Muscle layer of colon (tissue), 2 donors: ENCODE data around the gene H1-8.

Experiments
- H3K27ac ChIP-seq: one replicate; pipeline ENCODE4 v1.7.0; 2013; ENCODE audit warnings: low read depth, mild to moderate bottlenecking, low read length, moderate library complexity
- H3K27me3 ChIP-seq, 2 donors: one replicate each; pipeline ENCODE4 v1.7.0; 2013; ENCODE audit warnings: low read length in 2 of 2, mild to moderate bottlenecking in 2 of 2; ENCODE audit not compliant: insufficient read depth in 2 of 2, control insufficient read depth in 1 of 2
- H3K36me3 ChIP-seq: one replicate; pipeline ENCODE4 v1.7.0; 2013; ENCODE audit warnings: mild to moderate bottlenecking, low read length; ENCODE audit not compliant: insufficient read depth
- H3K4me1 ChIP-seq: one replicate; pipeline ENCODE4 v1.7.0; 2013; ENCODE audit warnings: mild to moderate bottlenecking, low read length; ENCODE audit not compliant: insufficient read depth
- H3K4me3 ChIP-seq, 2 donors: one replicate each; pipeline ENCODE4 v1.7.0; 2013; ENCODE audit warnings: low read length in 2 of 2, low read depth in 1 of 2, mild to moderate bottlenecking in 1 of 2, moderate library complexity in 1 of 2
- H3K9ac ChIP-seq: one replicate; pipeline ENCODE4 v1.7.0; 2013; ENCODE audit warnings: low read length
- H3K9me3 ChIP-seq: one replicate; pipeline ENCODE4 v1.7.0; 2013; ENCODE audit warnings: mild to moderate bottlenecking, low read length
- donor health status: abdominal sarcoma.
- donor health status: Adenocarcinoma of cecum.

Gene H1-8

DNA sequence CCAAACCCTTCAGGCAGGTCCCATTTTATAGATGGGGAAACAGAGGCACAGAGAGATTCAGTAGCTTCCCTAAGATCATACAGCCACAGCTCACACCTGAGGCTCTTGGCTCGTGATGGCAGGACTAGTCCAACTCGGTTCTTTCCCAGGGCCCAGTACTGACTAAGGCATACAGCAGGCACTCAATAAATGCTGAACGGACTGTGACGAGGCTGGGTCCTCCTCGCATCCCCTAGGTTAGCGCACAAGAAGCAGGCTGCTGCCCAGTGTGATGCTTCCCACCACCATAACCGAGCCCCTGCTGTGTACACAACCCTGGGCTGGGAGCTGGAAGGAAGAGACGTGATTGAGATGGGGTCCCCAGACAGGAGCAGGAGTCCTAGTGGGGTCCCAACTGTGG, 38.6 kb downstream of the H1-8 start:
- Histone ChIP-seq H3K27me3 (no peaks in the 10 kb centered on the region), H3K4me1 (peaks cover 3% of the 10 kb centered on the region), H3K9ac (no peak overlapping the region), H3K9me3 (no peaks in the 10 kb centered on the region), H3K36me3 (peaks cover 12% of the 10 kb centered on the region), H3K4me3 (no peak overlapping the region), H3K27ac (no peak overlapping the region)

DNA sequence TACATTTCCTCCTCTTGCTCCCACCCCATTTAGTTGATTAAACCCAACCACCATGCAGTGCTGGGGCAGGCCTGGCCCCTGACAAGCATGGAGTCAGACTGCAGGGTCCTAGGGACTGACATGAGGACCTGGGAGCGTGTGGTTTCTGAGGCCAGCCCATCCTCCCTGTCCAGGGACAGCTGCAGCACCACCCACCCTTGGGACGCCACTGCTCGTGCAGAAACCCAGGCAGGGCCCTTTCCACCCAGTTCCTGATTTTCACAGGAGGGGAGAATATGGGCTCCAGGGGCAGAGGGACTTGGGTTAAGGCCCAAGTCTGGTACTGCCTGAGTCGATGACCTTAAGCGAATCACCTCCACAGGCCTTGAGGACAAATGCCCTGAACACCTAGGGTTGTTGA, 39.8 kb downstream of the H1-8 start:
- peaks cover 15% of the 10 kb centered on the region for H3K4me1 ChIP-seq
- H3K36me3 ChIP-seq = peaks cover 16% of the 10 kb centered on the region
- H3K9me3 ChIP-seq = no peaks in the 10 kb centered on the region
- H3K9ac ChIP-seq = no peak overlapping the region
- no peak overlapping the region for H3K27ac ChIP-seq
- H3K27me3 ChIP-seq = no peaks in the 10 kb centered on the region
- no peak overlapping the region for H3K4me3 ChIP-seq

DNA sequence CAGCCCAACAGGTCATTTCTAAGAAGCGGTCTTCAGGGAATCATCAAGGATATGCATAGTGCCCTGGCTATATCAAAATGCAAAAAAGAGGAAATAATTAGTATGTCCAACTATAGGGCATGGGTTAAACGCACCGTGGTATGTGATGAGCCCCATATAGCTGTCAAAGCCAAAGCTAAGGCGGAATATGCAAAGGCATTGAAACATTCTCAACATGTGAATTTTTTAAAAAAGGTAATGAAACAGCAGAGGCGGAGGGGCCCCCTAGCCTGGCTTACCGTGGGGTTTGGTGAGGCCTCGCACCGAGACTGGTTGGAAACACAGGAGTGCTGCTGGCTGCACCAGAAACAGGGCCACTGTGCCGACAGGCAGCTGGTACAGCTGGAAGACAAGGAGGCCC, 40.3 kb downstream of the H1-8 start:
- H3K4me3 ChIP-seq = no peak overlapping the region
- H3K27ac ChIP-seq = no peak overlapping the region
- no peak overlapping the region for H3K9ac ChIP-seq
- H3K9me3 ChIP-seq = no peaks in the 10 kb centered on the region
- peaks cover 15% of the 10 kb centered on the region for H3K4me1 ChIP-seq
- no peaks in the 10 kb centered on the region for H3K27me3 ChIP-seq
- H3K36me3 ChIP-seq = peaks cover 16% of the 10 kb centered on the region

DNA sequence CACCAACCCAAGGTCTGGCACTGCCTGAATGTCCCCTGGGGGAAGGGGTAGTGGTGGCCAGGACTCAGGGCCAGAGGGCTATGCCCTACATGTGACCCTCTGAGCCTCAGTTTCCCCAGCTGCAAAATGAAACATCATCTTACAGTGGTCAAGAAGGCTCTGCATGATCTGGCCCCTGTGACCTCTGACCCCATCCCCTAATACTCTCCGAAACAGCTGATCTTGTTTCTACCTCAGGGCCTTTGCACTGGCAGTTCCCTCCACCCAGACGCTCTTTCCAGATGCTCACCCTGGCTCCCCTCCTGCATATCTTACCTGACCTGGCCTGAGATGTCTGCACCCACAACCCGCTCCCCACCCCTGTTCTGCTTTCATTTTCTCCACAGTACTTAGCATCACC, 41.7 kb downstream of the H1-8 start:
- Histone ChIP-seq H3K4me3 (no peak overlapping the region), H3K36me3 (peaks cover 16% of the 10 kb centered on the region), H3K27ac (no peak overlapping the region), H3K4me1 (peaks cover 15% of the 10 kb centered on the region), H3K9me3 (no peaks in the 10 kb centered on the region), H3K9ac (no peak overlapping the region), H3K27me3 (no peaks in the 10 kb centered on the region)

DNA sequence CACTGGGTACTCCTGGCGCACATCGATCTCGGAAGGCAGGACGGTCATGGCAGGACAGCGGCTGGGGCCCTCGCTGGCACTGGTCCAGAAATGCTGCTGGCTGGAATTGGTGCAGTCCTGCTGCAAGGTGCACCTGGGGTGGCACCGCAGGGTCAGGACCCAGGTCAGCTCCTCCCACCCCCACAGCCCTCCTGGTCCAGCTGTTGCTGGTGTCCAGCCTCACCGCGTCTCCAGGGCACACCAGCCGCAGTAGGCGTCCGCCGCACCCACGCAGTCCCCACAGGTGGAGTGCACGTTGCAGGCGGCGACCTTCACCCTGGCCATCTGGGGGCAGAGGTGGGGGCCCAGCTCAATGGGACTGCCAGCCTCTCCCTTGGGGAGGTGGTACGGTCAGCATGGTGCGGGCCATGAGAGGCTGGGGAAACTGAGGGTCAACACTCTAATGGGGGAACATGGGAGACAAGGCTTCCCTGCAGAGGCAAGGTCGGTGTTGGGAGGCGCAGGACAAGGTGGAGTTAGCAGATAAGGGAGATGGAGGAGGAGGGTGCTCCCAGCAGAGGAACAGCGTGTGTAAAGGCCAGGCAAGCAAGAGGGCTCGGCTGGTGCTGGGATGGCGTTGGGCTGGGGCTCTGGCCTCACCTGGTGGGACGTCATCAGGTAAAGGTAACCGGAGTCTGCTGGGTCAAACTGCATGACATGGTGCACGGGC, 43.1 kb downstream of the H1-8 start:
- Histone ChIP-seq H3K27ac (no peak overlapping the region), H3K27me3 (no peaks in the 10 kb centered on the region), H3K36me3 (peaks cover 16% of the 10 kb centered on the region), H3K9me3 (no peaks in the 10 kb centered on the region), H3K4me3 (no peak overlapping the region), H3K4me1 (peaks cover 15% of the 10 kb centered on the region), H3K9ac (no peak overlapping the region)

DNA sequence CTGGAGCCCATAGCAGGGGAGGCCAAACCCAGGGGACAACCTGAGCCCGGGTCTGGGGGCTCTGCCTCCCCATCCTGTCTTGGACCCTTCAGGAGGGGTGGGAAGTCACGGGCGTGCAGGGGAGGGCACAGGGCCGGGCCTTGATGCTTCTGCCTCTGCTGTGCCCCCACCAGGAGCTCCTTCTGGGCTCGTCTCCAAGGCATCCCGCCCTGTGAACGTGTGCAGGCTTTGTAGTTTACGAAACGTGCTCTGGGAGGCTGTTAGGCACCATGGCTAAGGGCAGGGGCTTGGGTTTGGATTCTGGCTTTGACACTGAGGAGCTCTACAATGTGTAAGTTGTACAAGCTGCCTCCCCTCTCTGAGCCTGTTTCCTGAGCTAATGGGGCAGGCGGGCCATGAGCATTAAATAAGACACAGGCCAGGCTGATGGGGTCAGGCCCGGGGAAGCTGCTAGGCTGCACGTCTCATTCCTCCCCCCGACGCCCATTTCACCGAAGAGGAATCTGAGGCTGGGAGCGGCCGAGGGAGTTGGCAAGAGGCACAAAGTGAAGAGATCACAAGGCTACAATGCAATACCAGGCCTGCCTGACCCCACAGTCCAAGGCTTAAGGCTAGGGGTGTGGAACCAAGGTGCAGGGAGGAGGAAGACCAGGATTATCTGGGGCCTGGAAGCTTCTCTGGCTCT, 43.9 kb downstream of the H1-8 start:
- peaks cover 15% of the 10 kb centered on the region for H3K4me1 ChIP-seq
- no peaks in the 10 kb centered on the region for H3K9me3 ChIP-seq
- no peak overlapping the region for H3K4me3 ChIP-seq
- H3K27ac ChIP-seq = no peak overlapping the region
- H3K36me3 ChIP-seq = peaks cover 16% of the 10 kb centered on the region
- no peak overlapping the region for H3K9ac ChIP-seq
- H3K27me3 ChIP-seq = no peaks in the 10 kb centered on the region

DNA sequence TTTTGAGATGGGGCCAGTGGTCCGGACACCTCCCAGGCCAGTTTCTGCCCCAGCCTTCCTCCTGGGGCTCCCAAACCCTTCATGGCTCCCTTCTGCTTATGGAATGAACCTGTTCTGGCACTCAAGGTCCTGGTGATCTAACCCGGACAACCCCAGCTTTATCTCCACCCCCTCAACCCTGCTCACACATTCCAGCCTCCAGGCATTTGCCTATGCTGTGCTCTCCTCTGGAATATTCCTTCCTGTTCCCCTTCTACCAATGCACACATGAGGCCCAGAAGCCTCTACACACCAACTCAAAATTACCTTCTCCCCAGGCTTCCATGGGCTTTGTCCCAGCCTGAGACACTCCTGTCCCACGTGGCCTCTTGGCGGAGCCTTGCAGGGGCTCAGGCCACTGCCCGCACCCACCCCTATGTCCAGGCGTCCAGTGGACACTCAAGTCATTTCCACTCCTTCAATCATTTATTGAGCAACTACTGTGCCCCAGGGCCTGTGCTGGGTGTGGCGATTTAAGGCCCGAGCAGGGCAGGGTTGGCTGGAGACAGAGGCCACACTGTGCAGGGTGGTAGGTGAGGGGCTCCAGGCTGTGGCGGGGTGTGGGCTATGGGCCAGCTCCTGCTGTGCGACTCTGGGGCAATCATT, 44.7 kb downstream of the H1-8 start:
- Histone ChIP-seq H3K27me3 (no peaks in the 10 kb centered on the region), H3K9ac (no peak overlapping the region), H3K27ac (no peak overlapping the region), H3K9me3 (no peaks in the 10 kb centered on the region), H3K36me3 (peaks cover 16% of the 10 kb centered on the region), H3K4me3 (no peak overlapping the region), H3K4me1 (peaks cover 15% of the 10 kb centered on the region)

DNA sequence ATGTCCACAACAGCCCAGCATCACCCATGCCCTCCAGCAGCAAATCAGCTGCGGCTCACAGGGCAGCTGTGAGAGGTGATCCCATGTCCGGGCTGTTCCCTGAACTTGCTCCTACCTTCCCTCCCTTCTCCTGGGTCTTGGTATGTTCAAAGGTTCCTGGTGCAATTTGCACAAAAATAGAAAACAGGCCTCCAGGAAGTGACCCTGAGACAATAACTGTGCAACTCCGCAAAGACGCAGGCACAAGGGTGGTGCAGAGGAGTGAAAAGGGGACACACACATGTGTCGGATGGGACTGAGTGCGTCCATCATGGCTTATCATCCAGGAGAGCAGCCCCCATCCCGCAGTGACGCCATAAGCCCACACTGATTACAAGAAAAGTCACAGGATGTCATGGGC, 47.2 kb downstream of the H1-8 start:
- Histone ChIP-seq H3K4me3 (no peak overlapping the region), H3K36me3 (peaks cover 6% of the 10 kb centered on the region), H3K4me1 (peaks cover 40% of the 10 kb centered on the region), H3K9me3 (no peaks in the 10 kb centered on the region), H3K27ac (no peak overlapping the region), H3K27me3 (no peaks in the 10 kb centered on the region), H3K9ac (no peak overlapping the region)

DNA sequence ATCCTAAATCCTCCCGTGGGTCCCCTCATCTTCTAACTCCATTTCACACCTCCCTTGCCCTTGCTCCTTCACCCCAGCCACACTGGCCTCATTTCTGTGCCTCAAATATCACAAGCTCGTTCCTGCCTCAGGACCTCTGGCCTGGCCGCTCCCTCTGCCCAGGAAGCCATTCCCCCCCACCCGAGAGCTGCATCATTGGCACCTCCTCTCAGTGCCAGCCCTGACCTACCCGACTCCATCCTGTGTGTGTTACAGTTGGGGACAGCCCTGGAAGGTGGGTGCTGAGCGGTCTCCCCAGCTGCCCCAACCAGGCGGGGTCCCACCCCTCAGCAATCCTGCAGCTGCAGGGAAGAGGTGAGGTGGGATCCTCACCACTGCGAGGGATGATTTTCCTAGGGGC, 49.0 kb downstream of the H1-8 start:
- H3K27ac ChIP-seq = peak overlapping the region; percentile 42
- H3K27me3 ChIP-seq = no peaks in the 10 kb centered on the region
- H3K4me1 ChIP-seq = peaks cover 51% of the 10 kb centered on the region
- H3K9ac ChIP-seq = no peak overlapping the region
- peaks cover 4% of the 10 kb centered on the region for H3K36me3 ChIP-seq
- H3K9me3 ChIP-seq = no peaks in the 10 kb centered on the region
- H3K4me3 ChIP-seq = no peak overlapping the region

DNA sequence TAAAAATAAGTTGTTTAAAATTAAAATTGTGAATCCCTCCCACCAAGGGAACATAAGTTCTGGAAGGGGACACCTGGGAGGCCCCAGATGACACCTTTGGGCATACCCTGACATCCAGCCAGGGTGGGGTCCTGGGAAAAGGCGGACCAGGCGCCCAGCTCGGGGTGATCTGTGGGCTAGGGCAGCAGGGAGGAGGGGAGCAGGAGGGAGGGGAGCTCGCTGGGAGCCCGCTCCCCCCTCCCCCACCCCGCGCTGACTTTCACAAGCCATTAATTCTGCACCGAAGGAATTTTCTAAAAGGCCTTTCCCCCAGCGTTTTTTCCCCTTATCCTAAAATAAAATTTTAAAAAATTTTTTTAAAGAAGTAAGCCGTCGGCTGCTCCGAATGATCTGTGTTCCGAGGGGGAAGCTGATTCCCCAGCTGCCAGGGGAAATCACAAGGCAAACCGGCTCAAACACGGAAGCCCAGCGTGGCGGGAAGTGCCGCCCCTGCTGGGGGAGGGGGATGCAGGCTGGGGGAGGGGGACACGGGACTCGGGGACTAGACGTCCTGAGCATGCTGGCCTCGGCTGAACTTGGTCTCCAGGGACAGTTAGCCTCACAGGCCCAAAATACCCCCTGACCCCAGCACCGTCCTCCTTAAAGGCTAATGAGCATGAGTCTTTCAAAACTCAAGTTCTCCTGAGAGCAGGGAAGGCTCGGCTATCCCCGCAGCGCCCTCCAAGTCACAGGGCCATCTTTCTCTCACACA, 49.6 kb downstream of the H1-8 start:
- H3K9ac ChIP-seq = no peak overlapping the region
- no peak overlapping the region for H3K4me3 ChIP-seq

DNA sequence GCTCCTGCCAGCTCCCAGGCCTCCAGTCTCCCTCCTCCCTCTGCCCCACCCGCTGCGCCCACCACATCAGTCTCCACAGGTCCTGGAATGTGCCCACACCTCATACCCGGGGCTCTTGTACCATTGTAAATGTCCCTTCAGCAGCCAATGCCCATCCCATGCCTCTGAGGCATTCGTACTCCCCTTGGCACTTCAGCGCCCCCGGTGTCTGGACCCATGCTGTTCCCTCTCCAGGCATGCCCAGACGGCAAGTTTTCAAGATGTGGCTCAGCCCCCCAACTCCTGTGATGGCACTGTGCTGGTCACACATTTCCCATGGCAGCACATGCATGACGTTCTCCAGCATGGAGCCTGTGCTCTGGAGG, 50.2 kb downstream of the H1-8 start:
- Histone ChIP-seq H3K27me3 (no peaks in the 10 kb centered on the region), H3K4me3 (no peak overlapping the region), H3K27ac (peak overlapping the region; percentile 62), H3K36me3 (no peaks in the 10 kb centered on the region), H3K9me3 (no peaks in the 10 kb centered on the region), H3K4me1 (peaks cover 55% of the 10 kb centered on the region), H3K9ac (no peak overlapping the region)

More for the DNA sequence above, 49.6 kb downstream of the H1-8 start:
- Histone ChIP-seq H3K27ac (peak overlapping the region; percentile 62), H3K4me1 (peaks cover 51% of the 10 kb centered on the region), H3K36me3 (no peaks in the 10 kb centered on the region), H3K9me3 (no peaks in the 10 kb centered on the region), H3K27me3 (no peaks in the 10 kb centered on the region)
